ENCODE data around the gene TSPYL2. TPM values are rescaled to one million over a fixed set of nuclear protein-coding genes. Genes with fewer than 3 reads are reported as not detected.

Gene TSPYL2
- total RNA-seq (100 to 1,000 TPM; 159 to 163 TPM), polyA plus RNA-seq (10 to 100 TPM; 10.0 to 24.4 TPM)

GRCh38 chrX:53081925-53082772, at the start of gene TSPYL2:
Gene TSPYL2 (plus strand): TSS chrX:53082367. CDS start chrX:53082499, 132 bp downstream.
- H3K4me1 Mint-ChIP-seq = peaks cover 25 to 56% (median 28%) of the 10 kb centered on the region in 4 donors
- H3K27ac Mint-ChIP-seq = peak within 1 kb of the TSS; percentile 97 to 99 (median 98)
- peaks cover 25 to 44% of the 10 kb centered on the region in 2 donors for H3K36me3 Mint-ChIP-seq
- peak within 1 kb of the TSS; percentile 71 for H3K27ac ChIP-seq (ENCODE audit: low read depth, low read length)
- peaks cover 26% of the 10 kb centered on the region for H3K4me1 ChIP-seq (ENCODE audit: insufficient read depth, low read length)
- H3K4me3 Mint-ChIP-seq = peak within 1 kb of the TSS; percentile 84 to 92 (median 90)
- intact Hi-C loops (cut with micrococcal nuclease) = loop anchor here (1.0 to 5.0 kb wide), 2 partner anchors 11 to 145 kb away; partner anchors contain the start of gene KDM5C
- no peaks in the 10 kb centered on the region for H3K9me3 ChIP-seq (ENCODE audit: control insufficient read depth in 1 of 2, low read length in 2 of 2)
- ChIA-PET POLR2A (ENCODE audit: partially characterized antibody) (interaction anchor here (0.6 to 4.9 kb wide), 14 partner anchors 8 to 1557 kb away, joined by 3 to 62 read pairs (median 5); partner anchors contain the start of genes FAM120C, HUWE1, KANTR and KDM5C), CTCF (ENCODE audit: partially characterized antibody) (interaction anchor here (0.9 to 2.7 kb wide), 3 partner anchors 10 to 11 kb away, joined by 3 to 14 read pairs (median 3); no protein-coding TSS in a partner anchor)
- H3K27me3 Mint-ChIP-seq = no peaks in the 10 kb centered on the region
- peak; percentile 91 to 98 (median 94) for DNase-seq
- peaks cover 0 to 9% (median 0%) of the 10 kb centered on the region in 8 donors for H3K9me3 Mint-ChIP-seq
- H3K36me3 ChIP-seq (ENCODE audit: insufficient read depth, low read length) = peaks cover 17% of the 10 kb centered on the region
- H3K27me3 ChIP-seq (ENCODE audit: insufficient read depth, low read length) = no peaks in the 10 kb centered on the region
- peak within 1 kb of the TSS; percentile 47 to 54 for H3K4me3 ChIP-seq (ENCODE audit: low read length in 2 of 2)

GRCh38 chrX:53036149-53036548, 46.0 kb upstream of the TSPYL2 start:
- no peak overlapping the region for H3K4me3 ChIP-seq (ENCODE audit: low read length in 2 of 2)
- H3K27ac ChIP-seq (ENCODE audit: low read depth, low read length) = no peak overlapping the region
- no peaks in the 10 kb centered on the region for H3K36me3 ChIP-seq (ENCODE audit: insufficient read depth, low read length)
- Mint-ChIP-seq H3K27ac (no peak overlapping the region), H3K4me3 (no peak overlapping the region), H3K9me3 (peaks cover 0 to 2% (median 0%) of the 10 kb centered on the region in 8 donors), H3K36me3 (no peaks in the 10 kb centered on the region), H3K27me3 (peaks cover 2 to 4% of the 10 kb centered on the region in 2 donors), H3K4me1 (no peaks in the 10 kb centered on the region)
- no peaks in the 10 kb centered on the region for H3K9me3 ChIP-seq (ENCODE audit: control insufficient read depth in 1 of 2, low read length in 2 of 2)
- no peaks in the 10 kb centered on the region for H3K4me1 ChIP-seq (ENCODE audit: insufficient read depth, low read length)
- CTCF ChIA-PET (ENCODE audit: partially characterized antibody) = no interaction called here
- POLR2A ChIA-PET (ENCODE audit: partially characterized antibody) = no interaction called here
- H3K27me3 ChIP-seq (ENCODE audit: insufficient read depth, low read length) = no peaks in the 10 kb centered on the region
- DNase-seq = no peak
- intact Hi-C loops (cut with micrococcal nuclease) = no loop called here

GRCh38 chrX:53039236-53039635, 42.9 kb upstream of the TSPYL2 start:
- H3K36me3 ChIP-seq (ENCODE audit: insufficient read depth, low read length) = no peaks in the 10 kb centered on the region
- no peak for DNase-seq
- Mint-ChIP-seq H3K27ac (no peak overlapping the region), H3K36me3 (no peaks in the 10 kb centered on the region), H3K9me3 (peaks cover 0 to 2% (median 0%) of the 10 kb centered on the region in 8 donors), H3K4me3 (no peak overlapping the region), H3K27me3 (peaks cover 2 to 4% of the 10 kb centered on the region in 2 donors), H3K4me1 (no peaks in the 10 kb centered on the region)
- H3K4me3 ChIP-seq (ENCODE audit: low read length in 2 of 2) = no peak overlapping the region
- no peaks in the 10 kb centered on the region for H3K9me3 ChIP-seq (ENCODE audit: control insufficient read depth in 1 of 2, low read length in 2 of 2)
- H3K27ac ChIP-seq (ENCODE audit: low read depth, low read length) = no peak overlapping the region
- ChIA-PET CTCF (ENCODE audit: partially characterized antibody) (no interaction called here), POLR2A (ENCODE audit: partially characterized antibody) (no interaction called here)
- H3K4me1 ChIP-seq (ENCODE audit: insufficient read depth, low read length) = no peaks in the 10 kb centered on the region
- intact Hi-C loops (cut with micrococcal nuclease) = no loop called here
- H3K27me3 ChIP-seq (ENCODE audit: insufficient read depth, low read length) = no peaks in the 10 kb centered on the region

GRCh38 chrX:53044995-53045394, 37.2 kb upstream of the TSPYL2 start:
- Histone ChIP-seq H3K9me3 (ENCODE audit: control insufficient read depth in 1 of 2, low read length in 2 of 2) (no peaks in the 10 kb centered on the region), H3K36me3 (ENCODE audit: insufficient read depth, low read length) (no peaks in the 10 kb centered on the region), H3K27me3 (ENCODE audit: insufficient read depth, low read length) (no peaks in the 10 kb centered on the region), H3K4me3 (ENCODE audit: low read length in 2 of 2) (no peak overlapping the region), H3K4me1 (ENCODE audit: insufficient read depth, low read length) (no peaks in the 10 kb centered on the region), H3K27ac (ENCODE audit: low read depth, low read length) (no peak overlapping the region)
- peaks cover 0 to 2% (median 0%) of the 10 kb centered on the region in 4 donors for H3K4me1 Mint-ChIP-seq
- DNase-seq = no peak
- no peak overlapping the region for H3K4me3 Mint-ChIP-seq
- ChIA-PET POLR2A (ENCODE audit: partially characterized antibody) (no interaction called here), CTCF (ENCODE audit: partially characterized antibody) (no interaction called here)
- peaks cover 0 to 1% of the 10 kb centered on the region in 2 donors for H3K27me3 Mint-ChIP-seq
- H3K9me3 Mint-ChIP-seq = no peaks in the 10 kb centered on the region
- H3K36me3 Mint-ChIP-seq = no peaks in the 10 kb centered on the region
- H3K27ac Mint-ChIP-seq = no peak overlapping the region
- intact Hi-C loops (cut with micrococcal nuclease) = no loop called here

GRCh38 chrX:53047228-53047627, 34.9 kb upstream of the TSPYL2 start:
- no peaks in the 10 kb centered on the region for H3K9me3 ChIP-seq (ENCODE audit: control insufficient read depth in 1 of 2, low read length in 2 of 2)

GRCh38 chrX:53048169-53049126, 33.7 kb upstream of the TSPYL2 start, which contains the start of gene GPR173:
Gene GPR173 (plus strand): TSS chrX:53048789. CDS start chrX:53076622, 27,833 bp downstream.
- no peaks in the 10 kb centered on the region for H3K36me3 ChIP-seq (ENCODE audit: insufficient read depth, low read length)
- H3K27me3 Mint-ChIP-seq = peaks cover 2 to 4% of the 10 kb centered on the region in 2 donors
- intact Hi-C loops (cut with micrococcal nuclease) = no loop called here
- H3K4me1 ChIP-seq (ENCODE audit: insufficient read depth, low read length) = no peaks in the 10 kb centered on the region
- H3K4me3 ChIP-seq (ENCODE audit: low read length in 2 of 2) = no peak within 1 kb of the TSS
- H3K27ac Mint-ChIP-seq = no peak within 1 kb of the TSS
- CTCF ChIA-PET (ENCODE audit: partially characterized antibody) = no interaction called here
- no peaks in the 10 kb centered on the region for H3K27me3 ChIP-seq (ENCODE audit: insufficient read depth, low read length)
- no peaks in the 10 kb centered on the region for H3K36me3 Mint-ChIP-seq
- H3K4me3 Mint-ChIP-seq = no peak within 1 kb of the TSS
- H3K27ac ChIP-seq (ENCODE audit: low read depth, low read length) = no peak within 1 kb of the TSS
- H3K4me1 Mint-ChIP-seq = peaks cover 0 to 2% (median 0%) of the 10 kb centered on the region in 4 donors
- no peaks in the 10 kb centered on the region for H3K9me3 ChIP-seq (ENCODE audit: control insufficient read depth in 1 of 2, low read length in 2 of 2)
- H3K9me3 Mint-ChIP-seq = no peaks in the 10 kb centered on the region
- DNase-seq = no peak
- POLR2A ChIA-PET (ENCODE audit: partially characterized antibody) = no interaction called here

More at GRCh38 chrX:53047228-53047627, 34.9 kb upstream of the TSPYL2 start:
- no peak overlapping the region for H3K4me3 ChIP-seq (ENCODE audit: low read length in 2 of 2)
- H3K27ac ChIP-seq (ENCODE audit: low read depth, low read length) = no peak overlapping the region
- H3K27me3 ChIP-seq (ENCODE audit: insufficient read depth, low read length) = no peaks in the 10 kb centered on the region
- Mint-ChIP-seq H3K27ac (no peak overlapping the region), H3K9me3 (no peaks in the 10 kb centered on the region), H3K4me1 (peaks cover 0 to 2% (median 0%) of the 10 kb centered on the region in 4 donors), H3K36me3 (no peaks in the 10 kb centered on the region), H3K27me3 (peaks cover 2 to 4% of the 10 kb centered on the region in 2 donors), H3K4me3 (no peak overlapping the region)
- H3K4me1 ChIP-seq (ENCODE audit: insufficient read depth, low read length) = no peaks in the 10 kb centered on the region
- no peak for DNase-seq
- intact Hi-C loops (cut with micrococcal nuclease) = no loop called here
- ChIA-PET CTCF (ENCODE audit: partially characterized antibody) (no interaction called here), POLR2A (ENCODE audit: partially characterized antibody) (no interaction called here)
- no peaks in the 10 kb centered on the region for H3K36me3 ChIP-seq (ENCODE audit: insufficient read depth, low read length)

GRCh38 chrX:53049127-53049517, 33.0 kb upstream of the TSPYL2 start:
- intact Hi-C loops (cut with micrococcal nuclease) = no loop called here
- H3K4me3 ChIP-seq (ENCODE audit: low read length in 2 of 2) = no peak overlapping the region
- peaks cover 2 to 4% of the 10 kb centered on the region in 2 donors for H3K27me3 Mint-ChIP-seq
- H3K4me1 Mint-ChIP-seq = peaks cover 0 to 5% (median 2%) of the 10 kb centered on the region in 4 donors
- no peaks in the 10 kb centered on the region for H3K36me3 ChIP-seq (ENCODE audit: insufficient read depth, low read length)
- H3K27ac ChIP-seq (ENCODE audit: low read depth, low read length) = no peak overlapping the region
- no peak for DNase-seq
- no peak overlapping the region for H3K27ac Mint-ChIP-seq
- ChIA-PET POLR2A (ENCODE audit: partially characterized antibody) (no interaction called here), CTCF (ENCODE audit: partially characterized antibody) (no interaction called here)
- no peaks in the 10 kb centered on the region for H3K9me3 ChIP-seq (ENCODE audit: control insufficient read depth in 1 of 2, low read length in 2 of 2)
- H3K27me3 ChIP-seq (ENCODE audit: insufficient read depth, low read length) = no peaks in the 10 kb centered on the region
- peaks cover 4% of the 10 kb centered on the region for H3K4me1 ChIP-seq (ENCODE audit: insufficient read depth, low read length)
- no peak overlapping the region for H3K4me3 Mint-ChIP-seq
- no peaks in the 10 kb centered on the region for H3K36me3 Mint-ChIP-seq
- H3K9me3 Mint-ChIP-seq = no peaks in the 10 kb centered on the region
